Activated CD8-positive, alpha-beta memory T cell treated with anti-CD3 and anti-CD28 coated beads, Interleukin-2, amount 50 U/mL, for 1 hour (primary cell): Measurements from ENCODE around the gene KLHL9.

Experiments
- DNase-seq: peaks from one replicate; pipeline ENCODE4 v3.0.0-alpha.2; 2020; ENCODE audit errors: extremely low read depth

Gene KLHL9

DNA sequence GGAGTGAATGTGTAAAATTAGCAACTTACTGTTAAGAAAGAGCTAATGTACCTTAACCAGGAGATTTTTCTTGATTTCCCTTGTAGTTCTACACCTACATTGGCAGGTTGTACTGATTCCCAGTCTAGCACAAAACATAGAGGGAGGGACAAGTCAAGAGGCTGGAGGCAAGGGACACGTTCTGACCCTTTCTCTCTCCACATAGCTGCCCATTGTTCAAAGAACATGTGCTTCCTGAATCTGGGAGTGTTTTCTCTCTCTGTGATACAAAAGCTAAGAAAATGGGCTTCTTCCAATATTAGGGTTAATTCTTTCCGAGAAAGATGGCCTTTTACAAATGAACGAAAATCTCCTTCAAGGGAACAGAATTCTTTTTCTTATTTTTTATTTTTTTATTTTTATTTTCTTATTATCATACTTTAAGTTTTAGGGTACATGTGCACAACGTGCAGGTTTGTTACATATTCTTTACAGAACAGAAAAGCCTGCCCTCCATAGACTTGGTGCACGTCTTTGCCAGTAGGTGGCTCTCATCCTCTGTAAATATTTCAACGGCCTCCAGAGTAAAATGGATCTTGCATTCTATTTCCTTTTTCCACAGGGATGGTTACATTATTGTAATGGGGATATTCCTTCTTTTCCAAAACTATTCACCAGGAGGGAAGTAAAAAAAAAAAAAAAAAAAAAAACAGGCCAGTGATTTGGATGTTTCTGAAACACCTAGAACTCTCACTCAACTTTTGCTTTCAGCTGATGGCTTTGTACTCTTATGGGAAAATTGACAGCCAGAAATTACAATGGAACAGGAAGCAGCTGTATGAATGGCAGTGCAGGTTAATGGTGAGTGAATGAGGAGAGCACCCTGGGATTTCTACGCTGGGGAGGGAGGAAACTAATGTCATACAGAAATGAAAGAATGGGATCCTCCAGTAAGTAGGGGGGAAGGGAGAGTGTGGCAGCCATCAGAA is 17.0 kb downstream of the KLHL9 start:
- DNase-seq: no peak

GRCh38 chr9:21316860-21317259 is 18.3 kb downstream of the KLHL9 start:
- no peak for DNase-seq

- no peak for DNase-seq
These were observed 19.0 kb downstream of the KLHL9 start for GRCh38 chr9:21316032-21316842.

DNA sequence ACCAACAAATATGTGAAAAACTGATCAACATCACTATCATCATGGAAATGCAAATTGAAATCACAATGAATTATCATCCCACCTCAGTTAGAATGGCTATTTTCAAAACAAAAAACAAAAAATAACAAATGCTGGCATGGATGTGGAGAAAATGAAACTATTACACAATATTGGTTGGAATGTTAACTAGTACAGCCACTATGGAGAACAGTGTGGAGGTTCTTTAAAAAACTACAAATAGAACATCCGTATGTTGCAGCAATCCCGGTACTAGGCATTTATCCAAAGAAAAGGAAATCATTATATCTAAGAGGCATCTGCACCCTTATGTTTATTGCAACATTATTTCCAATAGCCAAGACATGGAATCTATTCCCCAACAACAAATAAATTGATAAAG is 21.1 kb downstream of the KLHL9 start:
- DNase-seq: no peak

DNA sequence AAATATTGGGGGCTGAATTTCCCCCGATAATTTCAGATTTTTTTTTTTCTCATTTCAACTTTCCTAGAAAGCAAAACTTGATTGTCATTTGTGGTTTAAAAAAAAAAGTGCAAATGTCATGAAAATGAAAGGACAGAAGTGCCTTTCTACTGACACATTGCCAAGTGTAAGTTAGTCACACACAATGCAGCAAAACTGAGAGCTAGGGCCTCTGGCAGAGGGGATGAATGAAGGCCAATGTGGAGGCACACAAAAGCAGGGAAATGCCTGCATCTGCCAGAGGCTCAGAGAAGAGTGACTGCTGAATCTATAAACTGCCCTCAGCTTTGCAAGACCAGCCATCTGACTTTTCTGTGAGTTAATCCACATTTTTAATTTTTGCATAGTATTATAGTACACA is 23.3 kb downstream of the KLHL9 start:
- no peak for DNase-seq

DNA sequence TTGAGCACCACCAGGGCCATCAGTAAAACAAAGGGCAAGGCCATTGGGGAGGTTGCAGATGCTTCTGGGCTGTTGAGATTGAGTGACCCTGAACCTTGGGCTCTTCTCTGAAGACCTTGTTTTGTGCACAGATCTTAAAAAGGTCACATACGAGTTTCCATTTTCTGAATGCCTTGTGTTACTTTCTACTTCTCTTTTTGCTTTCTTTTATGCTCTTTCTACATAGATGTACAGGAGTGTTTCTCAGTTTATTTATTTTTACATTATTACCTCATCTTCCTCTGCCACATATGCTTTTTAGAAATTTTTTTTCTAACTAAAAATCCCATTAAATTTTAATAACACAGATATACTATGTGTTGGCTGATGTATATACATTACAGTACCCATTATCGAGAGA is 30.0 kb downstream of the KLHL9 start, which contains the start of gene IFNA5:
Gene IFNA5 (minus strand): TSS at position 101 of the 400 bp plus-strand sequence. CDS start 57 bp downstream, at position 44.
- DNase-seq: no peak

GRCh38 chr9:21295992-21296391 is 39.2 kb downstream of the KLHL9 start:
- no peak for DNase-seq

- no peak for DNase-seq
These were observed 40.2 kb downstream of the KLHL9 start for GRCh38 chr9:21294904-21295538.

DNA sequence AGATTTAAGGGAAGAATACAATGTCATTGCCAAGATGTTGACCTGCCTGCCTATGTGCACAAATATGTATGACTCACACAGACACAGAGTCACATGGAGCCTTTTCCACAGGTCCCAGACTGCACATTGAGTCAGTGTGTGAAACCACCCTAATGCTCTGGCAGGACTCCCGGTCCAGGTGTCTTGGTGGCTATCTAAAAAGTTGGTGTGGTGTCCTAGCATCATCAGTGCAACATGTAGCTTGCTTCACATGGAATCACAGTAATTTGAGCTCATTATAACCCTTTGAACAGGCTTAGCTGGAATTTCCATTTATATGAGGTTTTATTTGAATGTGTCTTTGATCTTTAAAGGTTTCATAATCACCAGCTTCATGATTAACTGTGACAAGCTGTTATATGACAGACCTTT is 40.8 kb downstream of the KLHL9 start:
- DNase-seq: no peak

- DNase-seq: no peak
These were observed 45.4 kb downstream of the KLHL9 start for GRCh38 chr9:21289848-21290247.

- no peak for DNase-seq
These were observed 47.9 kb downstream of the KLHL9 start for GRCh38 chr9:21287280-21287679.

GRCh38 chr9:21286659-21287058 is 48.5 kb downstream of the KLHL9 start:
- no peak for DNase-seq

DNA sequence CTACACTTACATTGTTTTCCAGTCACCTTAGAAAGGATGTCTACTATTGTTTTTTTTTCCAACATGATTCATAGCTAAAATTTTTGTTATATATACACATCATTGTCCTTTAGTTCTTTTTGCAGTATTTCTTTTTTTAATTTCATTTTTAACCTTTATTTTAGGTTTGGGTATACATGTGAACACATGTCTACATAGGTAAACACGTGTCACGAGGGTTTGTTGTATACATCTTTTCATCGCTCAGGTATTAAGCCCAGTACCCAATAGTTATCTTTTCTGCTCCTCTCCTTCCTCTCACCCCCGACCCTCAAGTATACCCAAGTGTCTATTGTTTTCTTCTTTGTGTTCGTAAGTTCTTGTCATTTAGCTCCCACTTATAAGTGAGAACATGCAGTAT is 49.1 kb downstream of the KLHL9 start:
- no peak for DNase-seq

- no peak for DNase-seq
These were observed 53.9 kb downstream of the KLHL9 start for GRCh38 chr9:21281275-21281674.
